ENCODE data around the gene WFDC1. TPM values are rescaled to one million over a fixed set of nuclear protein-coding genes. Genes with fewer than 3 reads are reported as not detected.

Gene WFDC1
- total RNA-seq, 4 donors from 2014 or later, result 2.3 to 7.6 (median 5.0) TPM

DNA sequence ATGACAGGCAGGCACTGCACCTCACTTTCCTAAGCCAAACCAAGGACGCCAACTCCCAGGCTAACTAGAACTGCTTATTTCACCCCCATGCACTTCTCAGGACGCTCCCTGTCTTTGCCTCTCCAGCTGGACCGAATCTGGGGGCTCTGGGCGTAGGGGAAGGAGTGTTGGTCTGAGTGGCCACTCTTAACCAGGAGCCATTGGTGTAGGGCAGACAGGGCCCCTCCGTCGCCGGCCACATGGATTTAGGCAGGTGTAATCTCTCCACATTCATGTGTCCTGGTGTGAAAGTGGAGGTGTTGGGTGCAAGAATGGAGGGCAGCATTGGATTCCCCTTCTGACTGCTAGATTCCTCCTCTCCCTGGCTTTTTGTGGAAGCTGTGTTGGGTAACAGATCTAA, 83.4 kb downstream of the WFDC1 start:
- no peak overlapping the region for H3K4me3 ChIP-seq
- no peaks in the 10 kb centered on the region for H3K27me3 ChIP-seq
- H3K36me3 ChIP-seq, result no peaks in the 10 kb centered on the region
- peaks cover 0 to 29% (median 4%) of the 10 kb centered on the region in 3 donors for H3K4me1 ChIP-seq
- no peaks in the 10 kb centered on the region for H3K9me3 ChIP-seq
- TF ChIP-seq CTCF (IDR thresholded peaks at IDR 0.05), result no peak
- TF ChIP-seq POLR2A (IDR thresholded peaks at IDR 0.05), result no peak
- intact Hi-C loops (cut with DNase I), result no loop called here
- DNase-seq, result no peak
- H3K27ac ChIP-seq, result peak overlapping the region in 2 of 4 donors; percentile 54 to 59
- 84 to 87% methylated on average over 4 to 5 of the region's 7 CpGs for WGBS, 2 donors

DNA sequence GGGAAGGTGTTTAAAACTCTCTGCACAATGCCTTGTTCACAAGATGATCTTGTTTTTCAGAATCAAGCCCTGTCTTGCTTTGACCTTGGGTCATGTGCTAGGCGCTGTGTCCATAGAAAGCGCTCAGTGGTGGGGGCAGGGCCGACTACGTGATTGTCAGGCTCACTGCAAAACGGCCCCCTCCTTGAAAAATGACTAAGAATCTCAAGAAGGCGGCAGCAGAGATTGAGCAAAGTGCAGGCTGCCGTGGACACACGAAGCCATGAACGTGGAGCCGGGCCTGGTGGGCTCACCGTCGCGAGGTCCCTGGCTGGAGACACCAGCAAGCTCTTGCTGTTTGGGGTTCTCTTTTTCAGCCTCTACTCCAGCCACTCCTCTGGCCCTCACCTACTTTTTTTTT, 83.9 kb downstream of the WFDC1 start:
- no peak for DNase-seq
- intact Hi-C loops (cut with DNase I), result no loop called here

GRCh38 chr16:84379008-84379708, 84.5 kb downstream of the WFDC1 start:
- 66 to 79% methylated on average over 6 to 10 of the region's 11 CpGs for WGBS, 2 donors

More for the DNA sequence above, 83.9 kb downstream of the WFDC1 start:
- no peaks in the 10 kb centered on the region for H3K9me3 ChIP-seq
- peaks cover 0 to 29% (median 4%) of the 10 kb centered on the region in 3 donors for H3K4me1 ChIP-seq
- no peak overlapping the region for H3K4me3 ChIP-seq
- H3K27me3 ChIP-seq, result no peaks in the 10 kb centered on the region
- WGBS, 2 donors, result 45 to 69% methylated on average over 12 of the region's 13 CpGs
- TF ChIP-seq CTCF (IDR thresholded peaks at IDR 0.05) (no peak), POLR2A (IDR thresholded peaks at IDR 0.05) (no peak)
- no peaks in the 10 kb centered on the region for H3K36me3 ChIP-seq
- H3K27ac ChIP-seq, result peak overlapping the region in 2 of 4 donors; percentile 54 to 59

More at GRCh38 chr16:84379008-84379708, 84.5 kb downstream of the WFDC1 start:
- Histone ChIP-seq H3K27ac (peak overlapping the region in 1 of 4 donors; percentile 10), H3K36me3 (no peaks in the 10 kb centered on the region), H3K4me3 (no peak overlapping the region), H3K4me1 (peaks cover 0 to 29% (median 4%) of the 10 kb centered on the region in 3 donors), H3K9me3 (peaks cover 0 to 3% (median 0%) of the 10 kb centered on the region in 3 donors), H3K27me3 (no peaks in the 10 kb centered on the region)
- TF ChIP-seq POLR2A (IDR thresholded peaks at IDR 0.05), result no peak
- TF ChIP-seq CTCF (IDR thresholded peaks at IDR 0.05), result no peak
- intact Hi-C loops (cut with DNase I), result no loop called here
- DNase-seq, result no peak

Small RNA genes lying within 50 kb of the gene (small RNA-seq; reads per million reads assigned to genes)
- gene RNA5SP433, result 0 reads per million in 4 donors

Other genes starting within 250 kb of the WFDC1 start
- 10 to 100 TPM; 36.3 to 77.6 (median 53.0) TPM for gene MBTPS1, start 177.9 kb upstream of the WFDC1 start, total RNA-seq
- gene HSDL1, start 149.7 kb upstream of the WFDC1 start, total RNA-seq, result 1 to 10 TPM; 5.0 to 9.7 (median 8.6) TPM
- under 1 TPM in 1 of 4 donors, not detected in 3; under 0.01 TPM for gene DNAAF1, start 149.6 kb upstream of the WFDC1 start, total RNA-seq
- gene TAF1C, start 107.8 kb upstream of the WFDC1 start, total RNA-seq, result 10 to 100 TPM; 23.9 to 43.7 (median 32.1) TPM
- 1 to 10 TPM in 3 of 4 donors, not detected in 1; 1.1 to 4.2 (median 1.9) TPM for gene ADAD2, start 103.7 kb upstream of the WFDC1 start, total RNA-seq
- gene KCNG4, start 54.9 kb upstream of the WFDC1 start, total RNA-seq, result not detected
- 10 to 100 TPM in 1 of 4 donors, 1 to 10 TPM in 3; 1.1 to 25.8 (median 5.6) TPM for gene ATP2C2, start 73.7 kb downstream of the WFDC1 start, total RNA-seq
- gene MEAK7, start 209.8 kb downstream of the WFDC1 start, total RNA-seq, result 10 to 100 TPM; 20.2 to 35.9 (median 29.9) TPM